Testis (tissue), 2 donors: ENCODE data around the gene ARMC12.

Experiments
- POLR2A ChIP-seq: fragments of 450-650 bp; IDR thresholded peaks from one replicate; pipeline ENCODE4 v1.6.1; 2017; ENCODE audit warnings: antibody characterized with exemption, mild to moderate bottlenecking, moderate library complexity
- TF ChIP-seq, protein P1 (sequence below), 3 experiments: fragments of 450-650 bp in 2 of 3; fragments of 200-600 bp in 1 of 3; sonication (generic) in 1 of 3; IDR thresholded peaks; one replicate each; pipeline ENCODE4 v1.5.1; 2016 to 2019; ENCODE audit warnings: antibody characterized with exemption in 3 of 3, mild to moderate bottlenecking in 2 of 3, moderate library complexity in 1 of 3

GRCh38 chr6:35691027-35691824 is 45.6 kb upstream of the ARMC12 start:
- TF ChIP-seq, protein P1, sequence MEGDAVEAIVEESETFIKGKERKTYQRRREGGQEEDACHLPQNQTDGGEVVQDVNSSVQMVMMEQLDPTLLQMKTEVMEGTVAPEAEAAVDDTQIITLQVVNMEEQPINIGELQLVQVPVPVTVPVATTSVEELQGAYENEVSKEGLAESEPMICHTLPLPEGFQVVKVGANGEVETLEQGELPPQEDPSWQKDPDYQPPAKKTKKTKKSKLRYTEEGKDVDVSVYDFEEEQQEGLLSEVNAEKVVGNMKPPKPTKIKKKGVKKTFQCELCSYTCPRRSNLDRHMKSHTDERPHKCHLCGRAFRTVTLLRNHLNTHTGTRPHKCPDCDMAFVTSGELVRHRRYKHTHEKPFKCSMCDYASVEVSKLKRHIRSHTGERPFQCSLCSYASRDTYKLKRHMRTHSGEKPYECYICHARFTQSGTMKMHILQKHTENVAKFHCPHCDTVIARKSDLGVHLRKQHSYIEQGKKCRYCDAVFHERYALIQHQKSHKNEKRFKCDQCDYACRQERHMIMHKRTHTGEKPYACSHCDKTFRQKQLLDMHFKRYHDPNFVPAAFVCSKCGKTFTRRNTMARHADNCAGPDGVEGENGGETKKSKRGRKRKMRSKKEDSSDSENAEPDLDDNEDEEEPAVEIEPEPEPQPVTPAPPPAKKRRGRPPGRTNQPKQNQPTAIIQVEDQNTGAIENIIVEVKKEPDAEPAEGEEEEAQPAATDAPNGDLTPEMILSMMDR (IDR thresholded peaks at IDR 0.05): no peak
- no peak for TF ChIP-seq POLR2A
